Jurkat, Clone E6-1 (cell line): ENCODE measurements around the gene LANCL3.

Source experiments
- DNase-seq: peaks from one replicate; pipeline ENCODE4 v3.0.0-alpha.2; 2011; ENCODE audit warnings: low read depth, low spot score
- H3K4me3 ChIP-seq: 2 replicates; pipeline ENCODE4 v1.5.1; 2011; ENCODE audit warnings: mild to moderate bottlenecking, low read length, control low read depth, moderate library complexity

The LANCL3 gene

GRCh38 chrX:37717708-37718107 is 146.2 kb downstream of the LANCL3 start:
- no peak for DNase-seq
- H3K4me3 ChIP-seq, result no peak overlapping the region

GRCh38 chrX:37722595-37722994 is 151.1 kb downstream of the LANCL3 start:
- no peak overlapping the region for H3K4me3 ChIP-seq
- no peak for DNase-seq

- H3K4me3 ChIP-seq, result no peak overlapping the region
These were observed 154.9 kb downstream of the LANCL3 start for GRCh38 chrX:37726346-37726745.

More at GRCh38 chrX:37726346-37726745, 154.9 kb downstream of the LANCL3 start:
- no peak for DNase-seq
